Left lung (tissue), 10 donors: ENCODE data around the gene DLGAP4. TPM values are rescaled to one million over a fixed set of nuclear protein-coding genes. Genes with fewer than 3 reads are reported as not detected.

Source experiments
- ATAC-seq: fragments of 200-7000 bp; cut with Tn5 transposase; one replicate; pipeline ENCODE4 v1.9.1; 2020; ENCODE audit warnings: moderate library complexity
- DNase-seq, 4 donors: peaks; one replicate each; pipeline ENCODE4 v3.0.0-alpha.2; 2013 to 2020
- H3K27ac ChIP-seq, 2 donors: fragments of 200-600 bp; sonication (generic) in 1 of 2; one replicate each; pipeline versions ENCODE4 v1.5.0 to v1.8.0; 2020 to 2021
- H3K27me3 ChIP-seq, 2 donors: fragments of 200-600 bp; sonication (generic) in 1 of 2; one replicate each; pipeline versions ENCODE4 v1.5.0 to v1.8.0; 2020 to 2021
- H3K36me3 ChIP-seq, 2 donors: fragments of 200-600 bp; sonication (generic) in 1 of 2; one replicate each; pipeline versions ENCODE4 v1.5.0 to v1.8.0; 2020 to 2021
- H3K4me1 ChIP-seq, 2 donors: fragments of 200-600 bp; one replicate each; pipeline ENCODE4 v1.8.0; 2021
- H3K4me3 ChIP-seq, 2 donors: fragments of 200-600 bp; sonication (generic) in 1 of 2; one replicate each; pipeline versions ENCODE4 v1.5.0 to v1.8.0; 2020 to 2021; ENCODE audit warnings: mild to moderate bottlenecking in 1 of 2
- H3K9me3 ChIP-seq, 2 donors: fragments of 200-600 bp; sonication (generic) in 1 of 2; one replicate each; pipeline versions ENCODE4 v1.5.0 to v1.8.0; 2020 to 2021
- CTCF ChIP-seq, 2 donors: fragments of 200-600 bp; sonication (generic) in 1 of 2; IDR thresholded peaks; one replicate each; pipeline versions ENCODE4 v1.5.0 to v1.8.0; 2021; ENCODE audit warnings: antibody characterized with exemption in 2 of 2
- intact Hi-C, 2 donors: fragments of 100-400 bp; cut with DNase I; formaldehyde crosslinking; loops; one replicate each; pipeline versions ENCODE4 v1.11.2 to v1.14.2; 2022
- polyA plus RNA-seq, 6 donors: library from polyadenylated mRNA; unstranded; fragments of 120-200 nt; gene quantifications; one replicate each; pipeline ENCODE4 v1.2.1, GENCODE V29; 2013; ENCODE audit not compliant: insufficient read length in 6 of 6
- total RNA-seq, 2 donors: library from RNA; stranded (reverse); fragmentation: NEBNext Ultra II Directional; extraction: Animal tissue kit (Norgen Biotek cat#: 25700); gene quantifications; one replicate each; pipeline ENCODE4 v1.2.1, GENCODE V29; 2021
- donor health status: DM: no; HTN: yes; CAD: no.
- donor health status: DM: no; HTN: no; CAD: no.

Gene DLGAP4
- total and polyA plus RNA-seq, 8 donors = 53.5 to 84.3 (median 72.1) TPM

- no peak overlapping the region for H3K27ac ChIP-seq
- TF ChIP-seq CTCF (IDR thresholded peaks at IDR 0.05) = no peak
- peaks cover 0 to 67% of the 10 kb centered on the region in 2 donors for H3K27me3 ChIP-seq
- no peaks in the 10 kb centered on the region for H3K4me1 ChIP-seq
- intact Hi-C loops = no loop called here
- ATAC-seq = no peak
- no peak for DNase-seq
- H3K36me3 ChIP-seq = no peaks in the 10 kb centered on the region
- no peaks in the 10 kb centered on the region for H3K9me3 ChIP-seq
- no peak overlapping the region for H3K4me3 ChIP-seq
Measured at GRCh38 chr20:36313476-36313875, 7.3 kb downstream of the DLGAP4 start.

GRCh38 chr20:36313926-36314325, 7.8 kb downstream of the DLGAP4 start:
- Histone ChIP-seq H3K4me1 (no peaks in the 10 kb centered on the region), H3K36me3 (no peaks in the 10 kb centered on the region), H3K4me3 (no peak overlapping the region), H3K27me3 (peaks cover 0 to 63% of the 10 kb centered on the region in 2 donors), H3K27ac (no peak overlapping the region), H3K9me3 (no peaks in the 10 kb centered on the region)
- ATAC-seq = no peak
- intact Hi-C loops = no loop called here
- TF ChIP-seq CTCF (IDR thresholded peaks at IDR 0.05) = no peak
- DNase-seq = no peak

GRCh38 chr20:36314734-36315544, 8.8 kb downstream of the DLGAP4 start:
- H3K27ac ChIP-seq = no peak overlapping the region
- ATAC-seq (no peak), DNase-seq (peak in 1 of 4 donors; percentile 9)
- no peaks in the 10 kb centered on the region for H3K36me3 ChIP-seq
- intact Hi-C loops = no loop called here
- H3K9me3 ChIP-seq = no peaks in the 10 kb centered on the region
- H3K4me3 ChIP-seq = no peak overlapping the region
- H3K27me3 ChIP-seq = peaks cover 0 to 53% of the 10 kb centered on the region in 2 donors
- no peak for TF ChIP-seq CTCF (IDR thresholded peaks at IDR 0.05)
- no peaks in the 10 kb centered on the region for H3K4me1 ChIP-seq

GRCh38 chr20:36315545-36316351, 9.6 kb downstream of the DLGAP4 start:
- H3K9me3 ChIP-seq = no peaks in the 10 kb centered on the region
- no peak overlapping the region for H3K27ac ChIP-seq
- TF ChIP-seq CTCF (IDR thresholded peaks at IDR 0.05) = no peak
- intact Hi-C loops = no loop called here
- peaks cover 0 to 52% of the 10 kb centered on the region in 2 donors for H3K27me3 ChIP-seq
- peak in 1 of 4 donors; percentile 11 for DNase-seq
- no peaks in the 10 kb centered on the region for H3K4me1 ChIP-seq
- no peaks in the 10 kb centered on the region for H3K36me3 ChIP-seq
- no peak for ATAC-seq
- no peak overlapping the region for H3K4me3 ChIP-seq

- no peak for ATAC-seq
- intact Hi-C loops = no loop called here
- no peak for TF ChIP-seq CTCF (IDR thresholded peaks at IDR 0.05)
Measured at GRCh38 chr20:36317675-36318074, 11.5 kb downstream of the DLGAP4 start.

More at GRCh38 chr20:36317675-36318074, 11.5 kb downstream of the DLGAP4 start:
- H3K27ac ChIP-seq = no peak overlapping the region
- no peaks in the 10 kb centered on the region for H3K4me1 ChIP-seq
- H3K27me3 ChIP-seq = peaks cover 0 to 39% of the 10 kb centered on the region in 2 donors
- no peak overlapping the region for H3K4me3 ChIP-seq
- no peaks in the 10 kb centered on the region for H3K36me3 ChIP-seq
- no peak for DNase-seq
- no peaks in the 10 kb centered on the region for H3K9me3 ChIP-seq
